GM23338 (cell line): Measurements from ENCODE around the gene CACNA2D3. TPM values are rescaled to one million over a fixed set of nuclear protein-coding genes. Genes with fewer than 3 reads are reported as not detected.

Experiments used
- ATAC-seq: fragments of 200-7000 bp; cut with Tn5 transposase; 3 replicates; pipeline ENCODE4 v1.9.1; 2020
- DNase-seq: peaks from one replicate; pipeline ENCODE4 v3.0.0-alpha.2; 2015; ENCODE audit warnings: low spot score
- H2AFZ ChIP-seq: fragments of 200-600 bp; sonication (generic); 2 replicates; pipeline ENCODE4 v1.8.0; 2016; ENCODE audit warnings: antibody characterized with exemption, mild to moderate bottlenecking, moderate library complexity
- H3F3A ChIP-seq: fragments of 200-600 bp; sonication (generic); replicated peaks from 2 replicates; pipeline ENCODE4 v1.8.0; 2017; ENCODE audit warnings: antibody characterized with exemption, mixed run types, low read depth
- H3K27ac ChIP-seq: fragments of 200-600 bp; sonication (generic); 2 replicates; pipeline ENCODE4 v1.6.1; 2016; ENCODE audit warnings: low read depth
- H3K27me3 ChIP-seq: fragments of 200-600 bp; sonication (generic); 2 replicates; pipeline ENCODE4 v1.8.0; 2016; ENCODE audit warnings: mild to moderate bottlenecking, mixed run types, moderate library complexity; ENCODE audit not compliant: insufficient read depth
- H3K36me3 ChIP-seq: fragments of 200-600 bp; sonication (generic); 2 replicates; pipeline ENCODE4 v1.8.0; 2016; ENCODE audit warnings: mild to moderate bottlenecking; ENCODE audit not compliant: insufficient read depth
- H3K4me1 ChIP-seq: fragments of 200-600 bp; sonication (generic); 2 replicates; pipeline ENCODE4 v1.8.0; 2016; ENCODE audit warnings: mild to moderate bottlenecking, moderate library complexity; ENCODE audit not compliant: insufficient read depth
- H3K4me2 ChIP-seq: fragments of 200-600 bp; sonication (generic); 2 replicates; pipeline ENCODE4 v1.7.1; 2017; ENCODE audit warnings: mixed run types
- H3K4me3 ChIP-seq: fragments of 200-600 bp; sonication (generic); 2 replicates; pipeline ENCODE4 v1.6.1; 2016; ENCODE audit warnings: mixed run types
- H3K79me2 ChIP-seq: fragments of 200-600 bp; sonication (generic); replicated peaks from 2 replicates; pipeline ENCODE4 v1.8.0; 2017; ENCODE audit warnings: mild to moderate bottlenecking; ENCODE audit not compliant: insufficient read depth
- H3K9me2 ChIP-seq: fragments of 200-600 bp; sonication (generic); 2 replicates; pipeline ENCODE4 v1.8.0; 2017; ENCODE audit not compliant: insufficient read depth
- H4K20me1 ChIP-seq: fragments of 200-600 bp; sonication (generic); replicated peaks from 2 replicates; pipeline ENCODE4 v1.8.0; 2017; ENCODE audit warnings: mild to moderate bottlenecking; ENCODE audit not compliant: insufficient read depth
- H3K27ac Mint-ChIP-seq: 2 replicates; pipeline ENCODE4 v1.8.0; 2020; ENCODE audit warnings: inconsistent platforms, mild to moderate bottlenecking, moderate library complexity, mixed read lengths
- H3K27me3 Mint-ChIP-seq: 3 replicates; pipeline ENCODE4 v1.8.0; 2022; ENCODE audit warnings: low read depth, mild to moderate bottlenecking, moderate library complexity, mixed read lengths, inconsistent platforms; ENCODE audit not compliant: insufficient read depth, poor library complexity
- H3K36me3 Mint-ChIP-seq: 3 replicates; pipeline ENCODE4 v1.8.0; 2021; ENCODE audit warnings: low read depth, mild to moderate bottlenecking, inconsistent platforms, moderate library complexity, mixed read lengths
- H3K4me1 Mint-ChIP-seq: 3 replicates; pipeline ENCODE4 v1.8.0; 2020; ENCODE audit warnings: mild to moderate bottlenecking, inconsistent platforms, mixed read lengths
- H3K4me3 Mint-ChIP-seq: 3 replicates; pipeline ENCODE4 v1.8.0; 2021; ENCODE audit warnings: moderate library complexity, mild to moderate bottlenecking, inconsistent platforms, mixed read lengths
- H3K9me3 Mint-ChIP-seq: 3 replicates; pipeline ENCODE4 v1.8.0; 2020; ENCODE audit warnings: moderate library complexity, mild to moderate bottlenecking, inconsistent platforms, mixed read lengths
- CREB1 ChIP-seq: fragments of 250-450 bp; sonication (Bioruptor Pico); IDR thresholded peaks from 2 replicates; pipeline ENCODE4 v1.5.0; 2020; ENCODE audit warnings: low read depth, mild to moderate bottlenecking, moderate library complexity
- EZH2 ChIP-seq: fragments of 200-600 bp; sonication (generic); IDR thresholded peaks from one replicate; pipeline ENCODE4 v1.8.0; 2017; ENCODE audit warnings: antibody characterized with exemption, mild to moderate bottlenecking, low read depth; ENCODE audit not compliant: unreplicated experiment
- EZH2phosphoT487 ChIP-seq: fragments of 200-600 bp; sonication (generic); IDR thresholded peaks from one replicate; pipeline ENCODE4 v1.8.1; 2018; ENCODE audit warnings: antibody characterized with exemption; ENCODE audit not compliant: unreplicated experiment
- JUNB ChIP-seq: IDR thresholded peaks from one replicate; pipeline ENCODE4 v1.6.1; 2016; ENCODE audit warnings: antibody characterized with exemption; ENCODE audit not compliant: unreplicated experiment
- NANOG ChIP-seq: IDR thresholded peaks from 2 replicates; pipeline ENCODE4 v1.6.1; 2016; ENCODE audit warnings: antibody characterized with exemption, borderline replicate concordance
- POLR2AphosphoS5 ChIP-seq: IDR thresholded peaks from 2 replicates; pipeline ENCODE4 v1.6.1; 2016; ENCODE audit warnings: antibody characterized with exemption, low read depth
- STAT1 ChIP-seq: IDR thresholded peaks from one replicate; pipeline ENCODE4 v1.6.1; 2016; ENCODE audit warnings: antibody characterized with exemption; ENCODE audit not compliant: unreplicated experiment
- ZNF114 ChIP-seq: fragments of 250-450 bp; sonication (Bioruptor Pico); IDR thresholded peaks from 2 replicates; pipeline ENCODE4 v1.5.0; 2020; ENCODE audit warnings: mild to moderate bottlenecking, moderate library complexity
- ZNF331 ChIP-seq: fragments of 250-450 bp; sonication (Bioruptor Pico); IDR thresholded peaks from 2 replicates; pipeline ENCODE4 v1.5.0; 2020; ENCODE audit warnings: low read depth, mild to moderate bottlenecking, moderate library complexity
- polyA plus RNA-seq: library from polyadenylated mRNA; unstranded; fragments of >200 nt; fragmentation: Nextera tagmentation; extraction: Ambion mirVana; gene quantifications from 2 replicates; pipeline ENCODE4 v1.2.1, GENCODE V29; 2016
- total RNA-seq: library from RNA; depleted of rRNA; stranded (reverse); fragments of >200 nt; shearing (Covaris generic); gene quantifications from 2 replicates; pipeline ENCODE4 v1.2.3, GENCODE V29; 2014
- TF ChIP-seq, protein P1 (sequence below), 2 experiments: fragments of 200-600 bp in 1 of 2; sonication (generic) in 1 of 2; conservative IDR thresholded peaks; 2 replicates each; pipeline versions ENCODE4 v1.5.1 to v1.6.1; 2016 to 2017; ENCODE audit warnings: antibody characterized with exemption in 2 of 2, low read depth in 2 of 2, mild to moderate bottlenecking in 2 of 2, moderate library complexity in 1 of 2
- TF ChIP-seq, protein P2 (sequence below): IDR thresholded peaks from one replicate; pipeline ENCODE4 v1.6.1; 2018; ENCODE audit warnings: antibody characterized with exemption; ENCODE audit not compliant: unreplicated experiment
- TF ChIP-seq, protein P3 (sequence below): IDR thresholded peaks from 2 replicates; pipeline ENCODE4 v1.6.1; 2016; ENCODE audit warnings: antibody characterized with exemption
- TF ChIP-seq, protein P4 (sequence below): fragments of 250-450 bp; sonication (Bioruptor Pico); IDR thresholded peaks from 2 replicates; pipeline ENCODE4 v1.5.0; 2020; ENCODE audit warnings: mild to moderate bottlenecking, moderate library complexity

The CACNA2D3 gene
- total and polyA plus RNA-seq, 2 experiments from 2014 or later = 2.2 to 2.3 TPM

DNA sequence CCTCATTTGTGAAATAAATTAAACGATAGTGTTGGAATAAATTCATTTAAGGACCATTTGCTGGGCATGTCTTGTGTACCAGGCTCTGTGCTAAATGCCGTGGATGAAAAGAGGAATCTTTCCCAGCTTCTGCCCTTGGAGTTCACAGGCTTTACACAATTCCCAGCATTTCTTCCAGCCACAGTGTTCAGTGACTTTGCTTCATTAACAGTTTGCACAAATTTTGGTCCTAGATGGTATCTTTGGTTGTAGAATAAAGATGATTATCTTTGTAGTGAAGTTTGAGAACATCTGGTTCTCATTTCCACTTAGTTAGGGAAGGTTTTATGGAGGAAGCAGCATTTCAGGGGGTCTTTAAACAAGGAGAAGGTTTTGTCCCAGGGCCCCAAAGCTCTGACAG lies 705.4 kb downstream of the CACNA2D3 start:
- no peak for ATAC-seq
- no peak overlapping the region for H2AFZ ChIP-seq
- Mint-ChIP-seq H3K4me1 (peaks cover 2% of the 10 kb centered on the region; the same call in 1 of the 3 replicates), H3K36me3 (peaks cover 11% of the 10 kb centered on the region; the same call in 2 of the 3 replicates), H3K4me3 (no peak overlapping the region), H3K27ac (no peak overlapping the region), H3K9me3 (peaks cover 18% of the 10 kb centered on the region), H3K27me3 (peaks cover 16% of the 10 kb centered on the region)
- H3F3A ChIP-seq = no peaks in the 10 kb centered on the region
- TF ChIP-seq, protein P1, sequence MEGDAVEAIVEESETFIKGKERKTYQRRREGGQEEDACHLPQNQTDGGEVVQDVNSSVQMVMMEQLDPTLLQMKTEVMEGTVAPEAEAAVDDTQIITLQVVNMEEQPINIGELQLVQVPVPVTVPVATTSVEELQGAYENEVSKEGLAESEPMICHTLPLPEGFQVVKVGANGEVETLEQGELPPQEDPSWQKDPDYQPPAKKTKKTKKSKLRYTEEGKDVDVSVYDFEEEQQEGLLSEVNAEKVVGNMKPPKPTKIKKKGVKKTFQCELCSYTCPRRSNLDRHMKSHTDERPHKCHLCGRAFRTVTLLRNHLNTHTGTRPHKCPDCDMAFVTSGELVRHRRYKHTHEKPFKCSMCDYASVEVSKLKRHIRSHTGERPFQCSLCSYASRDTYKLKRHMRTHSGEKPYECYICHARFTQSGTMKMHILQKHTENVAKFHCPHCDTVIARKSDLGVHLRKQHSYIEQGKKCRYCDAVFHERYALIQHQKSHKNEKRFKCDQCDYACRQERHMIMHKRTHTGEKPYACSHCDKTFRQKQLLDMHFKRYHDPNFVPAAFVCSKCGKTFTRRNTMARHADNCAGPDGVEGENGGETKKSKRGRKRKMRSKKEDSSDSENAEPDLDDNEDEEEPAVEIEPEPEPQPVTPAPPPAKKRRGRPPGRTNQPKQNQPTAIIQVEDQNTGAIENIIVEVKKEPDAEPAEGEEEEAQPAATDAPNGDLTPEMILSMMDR (conservative IDR thresholded peaks at IDR 0.05; ENCODE audit: low read depth in 2 of 2) = no peak
- TF ChIP-seq, protein P2, sequence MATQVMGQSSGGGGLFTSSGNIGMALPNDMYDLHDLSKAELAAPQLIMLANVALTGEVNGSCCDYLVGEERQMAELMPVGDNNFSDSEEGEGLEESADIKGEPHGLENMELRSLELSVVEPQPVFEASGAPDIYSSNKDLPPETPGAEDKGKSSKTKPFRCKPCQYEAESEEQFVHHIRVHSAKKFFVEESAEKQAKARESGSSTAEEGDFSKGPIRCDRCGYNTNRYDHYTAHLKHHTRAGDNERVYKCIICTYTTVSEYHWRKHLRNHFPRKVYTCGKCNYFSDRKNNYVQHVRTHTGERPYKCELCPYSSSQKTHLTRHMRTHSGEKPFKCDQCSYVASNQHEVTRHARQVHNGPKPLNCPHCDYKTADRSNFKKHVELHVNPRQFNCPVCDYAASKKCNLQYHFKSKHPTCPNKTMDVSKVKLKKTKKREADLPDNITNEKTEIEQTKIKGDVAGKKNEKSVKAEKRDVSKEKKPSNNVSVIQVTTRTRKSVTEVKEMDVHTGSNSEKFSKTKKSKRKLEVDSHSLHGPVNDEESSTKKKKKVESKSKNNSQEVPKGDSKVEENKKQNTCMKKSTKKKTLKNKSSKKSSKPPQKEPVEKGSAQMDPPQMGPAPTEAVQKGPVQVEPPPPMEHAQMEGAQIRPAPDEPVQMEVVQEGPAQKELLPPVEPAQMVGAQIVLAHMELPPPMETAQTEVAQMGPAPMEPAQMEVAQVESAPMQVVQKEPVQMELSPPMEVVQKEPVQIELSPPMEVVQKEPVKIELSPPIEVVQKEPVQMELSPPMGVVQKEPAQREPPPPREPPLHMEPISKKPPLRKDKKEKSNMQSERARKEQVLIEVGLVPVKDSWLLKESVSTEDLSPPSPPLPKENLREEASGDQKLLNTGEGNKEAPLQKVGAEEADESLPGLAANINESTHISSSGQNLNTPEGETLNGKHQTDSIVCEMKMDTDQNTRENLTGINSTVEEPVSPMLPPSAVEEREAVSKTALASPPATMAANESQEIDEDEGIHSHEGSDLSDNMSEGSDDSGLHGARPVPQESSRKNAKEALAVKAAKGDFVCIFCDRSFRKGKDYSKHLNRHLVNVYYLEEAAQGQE = no peak
- no peak for TF ChIP-seq EZH2
- no peak for TF ChIP-seq POLR2AphosphoS5
- TF ChIP-seq NANOG = no peak
- no peak for TF ChIP-seq STAT1
- no peak for TF ChIP-seq CREB1 (CRISPR knock-in tag)
- TF ChIP-seq JUNB = no peak
- TF ChIP-seq, protein P3, sequence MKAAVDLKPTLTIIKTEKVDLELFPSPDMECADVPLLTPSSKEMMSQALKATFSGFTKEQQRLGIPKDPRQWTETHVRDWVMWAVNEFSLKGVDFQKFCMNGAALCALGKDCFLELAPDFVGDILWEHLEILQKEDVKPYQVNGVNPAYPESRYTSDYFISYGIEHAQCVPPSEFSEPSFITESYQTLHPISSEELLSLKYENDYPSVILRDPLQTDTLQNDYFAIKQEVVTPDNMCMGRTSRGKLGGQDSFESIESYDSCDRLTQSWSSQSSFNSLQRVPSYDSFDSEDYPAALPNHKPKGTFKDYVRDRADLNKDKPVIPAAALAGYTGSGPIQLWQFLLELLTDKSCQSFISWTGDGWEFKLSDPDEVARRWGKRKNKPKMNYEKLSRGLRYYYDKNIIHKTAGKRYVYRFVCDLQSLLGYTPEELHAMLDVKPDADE = no peak
- TF ChIP-seq ZNF331 (CRISPR knock-in tag) = no peak
- TF ChIP-seq, protein P4, sequence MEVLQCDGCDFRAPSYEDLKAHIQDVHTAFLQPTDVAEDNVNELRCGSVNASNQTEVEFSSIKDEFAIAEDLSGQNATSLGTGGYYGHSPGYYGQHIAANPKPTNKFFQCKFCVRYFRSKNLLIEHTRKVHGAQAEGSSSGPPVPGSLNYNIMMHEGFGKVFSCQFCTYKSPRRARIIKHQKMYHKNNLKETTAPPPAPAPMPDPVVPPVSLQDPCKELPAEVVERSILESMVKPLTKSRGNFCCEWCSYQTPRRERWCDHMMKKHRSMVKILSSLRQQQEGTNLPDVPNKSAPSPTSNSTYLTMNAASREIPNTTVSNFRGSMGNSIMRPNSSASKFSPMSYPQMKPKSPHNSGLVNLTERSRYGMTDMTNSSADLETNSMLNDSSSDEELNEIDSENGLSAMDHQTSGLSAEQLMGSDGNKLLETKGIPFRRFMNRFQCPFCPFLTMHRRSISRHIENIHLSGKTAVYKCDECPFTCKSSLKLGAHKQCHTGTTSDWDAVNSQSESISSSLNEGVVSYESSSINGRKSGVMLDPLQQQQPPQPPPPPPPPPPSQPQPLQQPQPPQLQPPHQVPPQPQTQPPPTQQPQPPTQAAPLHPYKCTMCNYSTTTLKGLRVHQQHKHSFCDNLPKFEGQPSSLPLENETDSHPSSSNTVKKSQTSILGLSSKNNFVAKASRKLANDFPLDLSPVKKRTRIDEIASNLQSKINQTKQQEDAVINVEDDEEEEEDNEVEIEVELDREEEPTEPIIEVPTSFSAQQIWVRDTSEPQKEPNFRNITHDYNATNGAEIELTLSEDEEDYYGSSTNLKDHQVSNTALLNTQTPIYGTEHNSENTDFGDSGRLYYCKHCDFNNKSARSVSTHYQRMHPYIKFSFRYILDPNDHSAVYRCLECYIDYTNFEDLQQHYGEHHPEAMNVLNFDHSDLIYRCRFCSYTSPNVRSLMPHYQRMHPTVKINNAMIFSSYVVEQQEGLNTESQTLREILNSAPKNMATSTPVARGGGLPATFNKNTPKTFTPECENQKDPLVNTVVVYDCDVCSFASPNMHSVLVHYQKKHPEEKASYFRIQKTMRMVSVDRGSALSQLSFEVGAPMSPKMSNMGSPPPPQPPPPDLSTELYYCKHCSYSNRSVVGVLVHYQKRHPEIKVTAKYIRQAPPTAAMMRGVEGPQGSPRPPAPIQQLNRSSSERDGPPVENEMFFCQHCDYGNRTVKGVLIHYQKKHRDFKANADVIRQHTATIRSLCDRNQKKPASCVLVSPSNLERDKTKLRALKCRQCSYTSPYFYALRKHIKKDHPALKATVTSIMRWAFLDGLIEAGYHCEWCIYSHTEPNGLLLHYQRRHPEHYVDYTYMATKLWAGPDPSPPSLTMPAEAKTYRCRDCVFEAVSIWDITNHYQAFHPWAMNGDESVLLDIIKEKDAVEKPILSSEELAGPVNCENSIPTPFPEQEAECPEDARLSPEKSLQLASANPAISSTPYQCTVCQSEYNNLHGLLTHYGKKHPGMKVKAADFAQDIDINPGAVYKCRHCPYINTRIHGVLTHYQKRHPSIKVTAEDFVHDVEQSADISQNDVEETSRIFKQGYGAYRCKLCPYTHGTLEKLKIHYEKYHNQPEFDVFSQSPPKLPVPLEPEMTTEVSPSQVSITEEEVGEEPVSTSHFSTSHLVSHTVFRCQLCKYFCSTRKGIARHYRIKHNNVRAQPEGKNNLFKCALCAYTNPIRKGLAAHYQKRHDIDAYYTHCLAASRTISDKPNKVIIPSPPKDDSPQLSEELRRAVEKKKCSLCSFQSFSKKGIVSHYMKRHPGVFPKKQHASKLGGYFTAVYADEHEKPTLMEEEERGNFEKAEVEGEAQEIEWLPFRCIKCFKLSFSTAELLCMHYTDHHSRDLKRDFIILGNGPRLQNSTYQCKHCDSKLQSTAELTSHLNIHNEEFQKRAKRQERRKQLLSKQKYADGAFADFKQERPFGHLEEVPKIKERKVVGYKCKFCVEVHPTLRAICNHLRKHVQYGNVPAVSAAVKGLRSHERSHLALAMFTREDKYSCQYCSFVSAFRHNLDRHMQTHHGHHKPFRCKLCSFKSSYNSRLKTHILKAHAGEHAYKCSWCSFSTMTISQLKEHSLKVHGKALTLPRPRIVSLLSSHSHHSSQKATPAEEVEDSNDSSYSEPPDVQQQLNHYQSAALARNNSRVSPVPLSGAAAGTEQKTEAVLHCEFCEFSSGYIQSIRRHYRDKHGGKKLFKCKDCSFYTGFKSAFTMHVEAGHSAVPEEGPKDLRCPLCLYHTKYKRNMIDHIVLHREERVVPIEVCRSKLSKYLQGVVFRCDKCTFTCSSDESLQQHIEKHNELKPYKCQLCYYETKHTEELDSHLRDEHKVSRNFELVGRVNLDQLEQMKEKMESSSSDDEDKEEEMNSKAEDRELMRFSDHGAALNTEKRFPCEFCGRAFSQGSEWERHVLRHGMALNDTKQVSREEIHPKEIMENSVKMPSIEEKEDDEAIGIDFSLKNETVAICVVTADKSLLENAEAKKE = no peak
- TF ChIP-seq ZNF114 (CRISPR knock-in tag) = no peak
- no peak for TF ChIP-seq EZH2phosphoT487
- H4K20me1 ChIP-seq = no peaks in the 10 kb centered on the region
- no peak overlapping the region for H3K4me3 ChIP-seq
- H3K27me3 ChIP-seq = peaks cover 19% of the 10 kb centered on the region
- no peaks in the 10 kb centered on the region for H3K79me2 ChIP-seq
- H3K27ac ChIP-seq = no peak overlapping the region
- no peaks in the 10 kb centered on the region for H3K9me2 ChIP-seq
- 0 out of 2 replicates have a peak, but pooled peaks cover 3% of the 10 kb centered on the region for H3K36me3 ChIP-seq
- H3K4me1 ChIP-seq = no peaks in the 10 kb centered on the region
- DNase-seq = no peak
- no peak overlapping the region for H3K4me2 ChIP-seq
